Measurements from ENCODE around the gene ATP2B2. TPM values are rescaled to one million over a fixed set of nuclear protein-coding genes. Genes with fewer than 3 reads are reported as not detected.

ATP2B2 gene
- total and polyA plus RNA-seq, 9 of the 15 experiments (the other 6 are each of a cell fraction or from before 2014, with no cell fraction given): 0.06 TPM; not detected in 8

DNA sequence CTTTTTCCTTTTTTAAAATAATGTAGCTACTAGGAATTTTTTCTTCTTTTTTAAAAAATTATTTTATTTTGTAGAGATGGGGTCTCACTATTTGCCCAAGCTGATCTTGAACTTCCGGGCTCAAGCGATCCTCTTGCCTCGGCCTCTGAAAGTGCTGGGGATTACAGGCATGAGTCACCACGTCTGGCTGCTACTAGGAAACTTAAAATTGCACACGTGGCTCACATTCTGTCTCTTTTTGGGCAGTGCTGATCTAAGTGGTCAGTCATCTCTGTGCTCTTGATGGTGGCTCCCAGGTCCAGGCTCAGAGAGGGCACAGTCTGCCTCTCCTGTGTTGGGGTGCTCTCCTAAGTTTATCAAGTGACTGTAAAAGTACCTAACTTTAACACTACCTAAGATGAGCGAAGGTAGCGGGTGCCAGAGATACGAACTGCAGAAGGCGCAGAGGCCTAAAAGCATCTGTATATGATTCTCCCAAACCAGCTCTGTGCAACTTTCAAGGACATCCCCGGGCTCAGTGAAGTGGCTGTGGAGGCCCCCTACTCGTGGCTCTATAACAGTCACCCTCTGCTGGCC is 131.6 kb downstream of the ATP2B2 start (continued):
- no peak for TF ChIP-seq SOX6 (IDR thresholded peaks at IDR 0.05)
- TF ChIP-seq JUND (IDR thresholded peaks at IDR 0.05; ENCODE audit: borderline replicate concordance, low read depth, low read length): peak; percentile 84
- TF ChIP-seq JUND (tag; IDR thresholded peaks at IDR 0.05; ENCODE audit: borderline replicate concordance, low read depth, low read length): peak; percentile 85; the same call in 2 of the 3 replicates
- no peak for TF ChIP-seq ZNF780A (CRISPR knock-in tag; IDR thresholded peaks at IDR 0.05)
- TF ChIP-seq JUN (IDR thresholded peaks at IDR 0.05; ENCODE audit: borderline replicate concordance, low read depth, low read length): peak; percentile 73
- TF ChIP-seq JUN (CRISPR knock-in tag; IDR thresholded peaks at IDR 0.05; ENCODE audit: borderline replicate concordance): no peak
- TF ChIP-seq, protein P1, sequence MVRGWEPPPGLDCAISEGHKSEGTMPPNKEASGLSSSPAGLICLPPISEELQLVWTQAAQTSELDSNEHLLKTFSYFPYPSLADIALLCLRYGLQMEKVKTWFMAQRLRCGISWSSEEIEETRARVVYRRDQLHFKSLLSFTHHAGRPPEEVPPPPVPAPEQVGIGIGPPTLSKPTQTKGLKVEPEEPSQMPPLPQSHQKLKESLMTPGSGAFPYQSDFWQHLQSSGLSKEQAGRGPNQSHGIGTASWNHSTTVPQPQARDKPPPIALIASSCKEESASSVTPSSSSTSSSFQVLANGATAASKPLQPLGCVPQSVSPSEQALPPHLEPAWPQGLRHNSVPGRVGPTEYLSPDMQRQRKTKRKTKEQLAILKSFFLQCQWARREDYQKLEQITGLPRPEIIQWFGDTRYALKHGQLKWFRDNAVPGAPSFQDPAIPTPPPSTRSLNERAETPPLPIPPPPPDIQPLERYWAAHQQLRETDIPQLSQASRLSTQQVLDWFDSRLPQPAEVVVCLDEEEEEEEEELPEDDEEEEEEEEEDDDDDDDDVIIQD (CRISPR knock-in tag; IDR thresholded peaks at IDR 0.05): no peak
- TF ChIP-seq, protein P2, sequence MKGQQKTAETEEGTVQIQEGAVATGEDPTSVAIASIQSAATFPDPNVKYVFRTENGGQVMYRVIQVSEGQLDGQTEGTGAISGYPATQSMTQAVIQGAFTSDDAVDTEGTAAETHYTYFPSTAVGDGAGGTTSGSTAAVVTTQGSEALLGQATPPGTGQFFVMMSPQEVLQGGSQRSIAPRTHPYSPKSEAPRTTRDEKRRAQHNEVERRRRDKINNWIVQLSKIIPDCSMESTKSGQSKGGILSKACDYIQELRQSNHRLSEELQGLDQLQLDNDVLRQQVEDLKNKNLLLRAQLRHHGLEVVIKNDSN (CRISPR knock-in tag; IDR thresholded peaks at IDR 0.05): peak; percentile 63
- TF ChIP-seq, protein P3, sequence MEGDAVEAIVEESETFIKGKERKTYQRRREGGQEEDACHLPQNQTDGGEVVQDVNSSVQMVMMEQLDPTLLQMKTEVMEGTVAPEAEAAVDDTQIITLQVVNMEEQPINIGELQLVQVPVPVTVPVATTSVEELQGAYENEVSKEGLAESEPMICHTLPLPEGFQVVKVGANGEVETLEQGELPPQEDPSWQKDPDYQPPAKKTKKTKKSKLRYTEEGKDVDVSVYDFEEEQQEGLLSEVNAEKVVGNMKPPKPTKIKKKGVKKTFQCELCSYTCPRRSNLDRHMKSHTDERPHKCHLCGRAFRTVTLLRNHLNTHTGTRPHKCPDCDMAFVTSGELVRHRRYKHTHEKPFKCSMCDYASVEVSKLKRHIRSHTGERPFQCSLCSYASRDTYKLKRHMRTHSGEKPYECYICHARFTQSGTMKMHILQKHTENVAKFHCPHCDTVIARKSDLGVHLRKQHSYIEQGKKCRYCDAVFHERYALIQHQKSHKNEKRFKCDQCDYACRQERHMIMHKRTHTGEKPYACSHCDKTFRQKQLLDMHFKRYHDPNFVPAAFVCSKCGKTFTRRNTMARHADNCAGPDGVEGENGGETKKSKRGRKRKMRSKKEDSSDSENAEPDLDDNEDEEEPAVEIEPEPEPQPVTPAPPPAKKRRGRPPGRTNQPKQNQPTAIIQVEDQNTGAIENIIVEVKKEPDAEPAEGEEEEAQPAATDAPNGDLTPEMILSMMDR (IDR thresholded peaks at IDR 0.05 in 2 of 3, conservative IDR thresholded peaks at IDR 0.05 in 1 of 3; ENCODE audit: insufficient read depth in 2 of 3, low read depth in 1 of 3, low read length in 3 of 3): no peak
- no peak for TF ChIP-seq GABPB1 (CRISPR knock-in tag; IDR thresholded peaks at IDR 0.05)
- TF ChIP-seq, protein P4, sequence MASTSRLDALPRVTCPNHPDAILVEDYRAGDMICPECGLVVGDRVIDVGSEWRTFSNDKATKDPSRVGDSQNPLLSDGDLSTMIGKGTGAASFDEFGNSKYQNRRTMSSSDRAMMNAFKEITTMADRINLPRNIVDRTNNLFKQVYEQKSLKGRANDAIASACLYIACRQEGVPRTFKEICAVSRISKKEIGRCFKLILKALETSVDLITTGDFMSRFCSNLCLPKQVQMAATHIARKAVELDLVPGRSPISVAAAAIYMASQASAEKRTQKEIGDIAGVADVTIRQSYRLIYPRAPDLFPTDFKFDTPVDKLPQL (IDR thresholded peaks at IDR 0.05; ENCODE audit: extremely low read depth, insufficient read length): no peak
- TF ChIP-seq ZNF75A (CRISPR knock-in tag; IDR thresholded peaks at IDR 0.05): no peak
- no peak for TF ChIP-seq MEIS2 (IDR thresholded peaks at IDR 0.05; ENCODE audit: partially characterized antibody)
- no peak for TF ChIP-seq POLR2H (tag; IDR thresholded peaks at IDR 0.05; ENCODE audit: low read depth)
- no peak for TF ChIP-seq MAFG (tag; conservative IDR thresholded peaks at IDR 0.05)
- TF ChIP-seq GTF2A2 (tag; IDR thresholded peaks at IDR 0.05): no peak
- no peak for TF ChIP-seq CHD1 (IDR thresholded peaks at IDR 0.05; ENCODE audit: low read length)
- no peak for TF ChIP-seq ZNF707 (CRISPR knock-in tag; conservative IDR thresholded peaks at IDR 0.05)
- TF ChIP-seq SREBF2 (CRISPR knock-in tag; IDR thresholded peaks at IDR 0.05): no peak
- TF ChIP-seq POLR2B (IDR thresholded peaks at IDR 0.05; ENCODE audit: low read depth, partially characterized antibody): no peak
- no peak for TF ChIP-seq ADNP (tag; IDR thresholded peaks at IDR 0.05)
- TF ChIP-seq ARID1B (IDR thresholded peaks at IDR 0.05): peak; percentile 41
- peak; percentile 19 for TF ChIP-seq ZFP36 (IDR thresholded peaks at IDR 0.05; ENCODE audit: low read depth, low read length, partially characterized antibody)
- no peak for TF ChIP-seq MEF2A (IDR thresholded peaks at IDR 0.05; ENCODE audit: control insufficient read depth, low read depth, low read length)
- TF ChIP-seq, protein P5, sequence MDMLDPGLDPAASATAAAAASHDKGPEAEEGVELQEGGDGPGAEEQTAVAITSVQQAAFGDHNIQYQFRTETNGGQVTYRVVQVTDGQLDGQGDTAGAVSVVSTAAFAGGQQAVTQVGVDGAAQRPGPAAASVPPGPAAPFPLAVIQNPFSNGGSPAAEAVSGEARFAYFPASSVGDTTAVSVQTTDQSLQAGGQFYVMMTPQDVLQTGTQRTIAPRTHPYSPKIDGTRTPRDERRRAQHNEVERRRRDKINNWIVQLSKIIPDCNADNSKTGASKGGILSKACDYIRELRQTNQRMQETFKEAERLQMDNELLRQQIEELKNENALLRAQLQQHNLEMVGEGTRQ (CRISPR knock-in tag; IDR thresholded peaks at IDR 0.05): peak; percentile 51; the same call in 1 of the 2 replicates
